Lower lobe of right lung (tissue), 2 donors: ENCODE measurements around the gene CCDC88B. TPM values are rescaled to one million over a fixed set of nuclear protein-coding genes. Genes with fewer than 3 reads are reported as not detected.
A peak's percentile ranks its signal among the peaks of the same experiment; 100 is the strongest.

ENCODE experiments used
- ATAC-seq, 2 donors: fragments of 200-7000 bp; cut with Tn5 transposase; one replicate each; pipeline ENCODE4 v1.9.1; 2020 to 2022; ENCODE audit warnings: mild to moderate bottlenecking in 2 of 2, moderate library complexity in 2 of 2
- DNase-seq: peaks from one replicate; pipeline ENCODE4 v3.0.0-alpha.2; 2020
- H3K27ac ChIP-seq: fragments of 200-600 bp; one replicate; pipeline ENCODE4 v1.8.0; 2022
- H3K27me3 ChIP-seq: fragments of 200-600 bp; one replicate; pipeline ENCODE4 v1.8.0; 2022; ENCODE audit warnings: low read depth
- H3K36me3 ChIP-seq: fragments of 200-600 bp; one replicate; pipeline ENCODE4 v1.8.0; 2022; ENCODE audit warnings: mild to moderate bottlenecking
- H3K4me1 ChIP-seq: fragments of 200-600 bp; one replicate; pipeline ENCODE4 v1.8.0; 2022
- H3K4me3 ChIP-seq: fragments of 200-600 bp; one replicate; pipeline ENCODE4 v1.8.0; 2022; ENCODE audit warnings: mild to moderate bottlenecking
- H3K9me3 ChIP-seq: fragments of 200-600 bp; one replicate; pipeline ENCODE4 v1.8.0; 2022
- intact Hi-C: fragments of 100-400 bp; cut with DNase I; formaldehyde crosslinking; loops from one replicate; pipeline ENCODE4 v1.11.0; 2022
- total RNA-seq: library from RNA; stranded (reverse); fragmentation: NEBNext Ultra II Directional; extraction: Animal tissue kit (Norgen Biotek cat#: 25700); gene quantifications from one replicate; pipeline ENCODE4 v1.2.1, GENCODE V29; 2021
- TF ChIP-seq, protein P1 (sequence below): fragments of 200-600 bp; IDR thresholded peaks from one replicate; pipeline ENCODE4 v1.8.0; 2022; ENCODE audit warnings: antibody characterized with exemption, mild to moderate bottlenecking
- donor health status: DM: no; HTN: yes; CAD: no; lungs with severe emphysema.

The CCDC88B gene
- total RNA-seq, 1 donor from 2014 or later = 40.0 TPM

GRCh38 chr11:64356498-64357411, 16.8 kb downstream of the CCDC88B start:
- DNase-seq = no peak
- H3K4me1 ChIP-seq = peaks cover 43% of the 10 kb centered on the region
- peaks cover 20% of the 10 kb centered on the region for H3K36me3 ChIP-seq
- intact Hi-C loops = no loop called here
- TF ChIP-seq, protein P1, sequence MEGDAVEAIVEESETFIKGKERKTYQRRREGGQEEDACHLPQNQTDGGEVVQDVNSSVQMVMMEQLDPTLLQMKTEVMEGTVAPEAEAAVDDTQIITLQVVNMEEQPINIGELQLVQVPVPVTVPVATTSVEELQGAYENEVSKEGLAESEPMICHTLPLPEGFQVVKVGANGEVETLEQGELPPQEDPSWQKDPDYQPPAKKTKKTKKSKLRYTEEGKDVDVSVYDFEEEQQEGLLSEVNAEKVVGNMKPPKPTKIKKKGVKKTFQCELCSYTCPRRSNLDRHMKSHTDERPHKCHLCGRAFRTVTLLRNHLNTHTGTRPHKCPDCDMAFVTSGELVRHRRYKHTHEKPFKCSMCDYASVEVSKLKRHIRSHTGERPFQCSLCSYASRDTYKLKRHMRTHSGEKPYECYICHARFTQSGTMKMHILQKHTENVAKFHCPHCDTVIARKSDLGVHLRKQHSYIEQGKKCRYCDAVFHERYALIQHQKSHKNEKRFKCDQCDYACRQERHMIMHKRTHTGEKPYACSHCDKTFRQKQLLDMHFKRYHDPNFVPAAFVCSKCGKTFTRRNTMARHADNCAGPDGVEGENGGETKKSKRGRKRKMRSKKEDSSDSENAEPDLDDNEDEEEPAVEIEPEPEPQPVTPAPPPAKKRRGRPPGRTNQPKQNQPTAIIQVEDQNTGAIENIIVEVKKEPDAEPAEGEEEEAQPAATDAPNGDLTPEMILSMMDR = peak; percentile 15
- no peaks in the 10 kb centered on the region for H3K9me3 ChIP-seq
- ATAC-seq = no peak
- H3K27ac ChIP-seq = peak overlapping the region; percentile 90
- no peak overlapping the region for H3K4me3 ChIP-seq
- no peaks in the 10 kb centered on the region for H3K27me3 ChIP-seq

GRCh38 chr11:64357446-64357845, 17.4 kb downstream of the CCDC88B start:
- H3K4me3 ChIP-seq = no peak overlapping the region
- DNase-seq (no peak), ATAC-seq (no peak)
- H3K4me1 ChIP-seq = peaks cover 43% of the 10 kb centered on the region
- TF ChIP-seq, protein P1 = no peak
- intact Hi-C loops = no loop called here
- peaks cover 27% of the 10 kb centered on the region for H3K36me3 ChIP-seq
- H3K9me3 ChIP-seq = no peaks in the 10 kb centered on the region
- H3K27me3 ChIP-seq = no peaks in the 10 kb centered on the region
- peak overlapping the region; percentile 90 for H3K27ac ChIP-seq

- Histone ChIP-seq H3K27me3 (no peaks in the 10 kb centered on the region), H3K4me1 (peaks cover 43% of the 10 kb centered on the region), H3K4me3 (peak overlapping the region; percentile 91), H3K27ac (peak overlapping the region; percentile 90), H3K36me3 (peaks cover 33% of the 10 kb centered on the region), H3K9me3 (no peaks in the 10 kb centered on the region)
- DNase-seq = no peak
- TF ChIP-seq, protein P1 = no peak
- intact Hi-C loops = no loop called here
- peak in 1 of 2 donors; percentile 0 for ATAC-seq
These were observed 18.0 kb downstream of the CCDC88B start for GRCh38 chr11:64357904-64358535.

DNA sequence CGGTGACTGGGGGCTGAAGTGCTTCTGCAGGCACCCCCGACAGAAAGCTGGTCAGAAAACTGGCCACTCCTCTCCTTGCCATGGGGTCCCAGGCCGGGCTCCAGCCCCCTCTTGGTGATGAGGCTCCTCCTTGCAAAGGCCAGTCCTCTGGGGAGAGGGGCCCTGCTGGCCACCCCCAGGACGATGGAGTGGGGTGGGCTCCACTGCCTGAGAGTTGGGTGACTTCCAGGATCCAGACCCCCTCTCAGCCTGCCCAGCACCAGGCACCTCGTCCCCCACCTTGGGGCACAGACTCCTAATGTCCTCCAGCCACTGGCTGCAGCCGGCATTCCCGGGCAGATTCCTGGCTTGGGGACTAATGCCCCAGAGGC, 18.5 kb downstream of the CCDC88B start:
- peak overlapping the region; percentile 90 for H3K27ac ChIP-seq
- intact Hi-C loops = no loop called here
- H3K27me3 ChIP-seq = no peaks in the 10 kb centered on the region
- DNase-seq = no peak
- ATAC-seq = peak; percentile 0 to 10
- peak overlapping the region; percentile 91 for H3K4me3 ChIP-seq
- H3K9me3 ChIP-seq = no peaks in the 10 kb centered on the region
- TF ChIP-seq, protein P1 = no peak
- peaks cover 35% of the 10 kb centered on the region for H3K36me3 ChIP-seq
- peaks cover 43% of the 10 kb centered on the region for H3K4me1 ChIP-seq

DNA sequence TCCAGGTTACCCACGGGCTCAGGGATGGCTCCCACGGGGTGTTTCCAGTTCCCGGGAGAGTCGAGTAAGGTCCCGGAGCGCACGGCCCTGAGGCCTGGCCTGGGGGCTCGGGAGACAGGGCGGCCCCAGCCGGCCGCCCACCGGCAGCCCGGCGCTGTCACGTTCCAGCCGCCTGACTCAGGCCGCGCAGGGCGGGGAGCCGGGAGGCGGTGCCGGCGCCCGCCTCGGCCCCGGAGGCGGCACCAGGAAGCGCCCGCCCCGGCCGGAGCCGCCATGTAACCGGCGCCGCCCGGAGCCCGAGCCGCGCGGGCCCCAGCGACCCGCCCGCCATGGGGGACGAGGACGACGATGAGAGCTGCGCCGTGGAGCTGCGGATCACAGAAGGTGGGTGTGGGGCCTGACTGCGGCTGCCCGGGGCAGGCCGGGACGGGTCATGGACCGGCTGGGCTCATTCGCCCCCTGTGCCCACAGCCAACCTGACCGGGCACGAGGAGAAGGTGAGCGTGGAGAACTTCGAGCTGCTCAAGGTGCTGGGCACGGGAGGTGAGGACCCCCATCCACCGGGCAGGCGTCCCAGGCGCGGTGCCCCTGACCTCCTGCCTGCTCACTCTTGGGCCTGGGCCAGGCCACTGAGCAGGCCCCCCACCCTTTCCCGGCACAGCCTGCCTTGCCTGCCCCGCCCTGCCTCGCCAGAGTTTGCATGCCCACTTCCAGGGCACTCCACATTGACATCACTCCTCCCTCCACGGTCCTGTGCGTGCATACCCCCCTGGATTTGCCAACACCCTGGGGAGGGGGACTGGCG, 19.1 kb downstream of the CCDC88B start, which contains the start of gene RPS6KA4:
Gene RPS6KA4, plus strand, starts transcription at position 256 of the 805 bp plus-strand sequence. Its CDS starts 74 bp downstream, at position 330.
- intact Hi-C loops = no loop called here
- TF ChIP-seq, protein P1 = no peak
- peak; percentile 88 to 92 for ATAC-seq
- Histone ChIP-seq H3K36me3 (peaks cover 39% of the 10 kb centered on the region), H3K4me1 (peaks cover 43% of the 10 kb centered on the region), H3K27ac (peak within 1 kb of the TSS; percentile 90), H3K27me3 (no peaks in the 10 kb centered on the region), H3K9me3 (no peaks in the 10 kb centered on the region), H3K4me3 (peak within 1 kb of the TSS; percentile 91)
- peak; percentile 74 for DNase-seq
